Stimulated activated naive B cell treated with anti-CD40 and anti-IgM and Interleukin-4, amounts not matched to agents 10 μg/mL and 1 μg/mL and 100 μg/mL, for 72 hours (primary cell): Measurements from ENCODE around the gene PLSCR3.
A peak's percentile ranks its signal among the peaks of the same experiment; 100 is the strongest.

ENCODE experiments used
- ATAC-seq, 2 donors: fragments of 150-1000 bp; cut with Tn5 transposase; replicated peaks; 2 replicates each; pipeline ENCODE4 v1.10.0; 2021; ENCODE audit warnings: moderate library complexity in 1 of 2
- DNase-seq: peaks from one replicate; pipeline ENCODE4 v3.0.0; 2021
- H3K27ac Mint-ChIP-seq: one replicate; pipeline ENCODE4 v1.8.0; 2022; ENCODE audit warnings: mild to moderate bottlenecking, mixed read lengths
- H3K27me3 Mint-ChIP-seq, 2 donors: one replicate each; pipeline ENCODE4 v1.8.0; 2022; ENCODE audit warnings: mixed read lengths in 2 of 2
- H3K36me3 Mint-ChIP-seq, 2 donors: one replicate each; pipeline ENCODE4 v1.8.0; 2022; ENCODE audit warnings: mixed read lengths in 2 of 2, mild to moderate bottlenecking in 1 of 2
- H3K4me1 Mint-ChIP-seq, 2 donors: one replicate each; pipeline ENCODE4 v1.8.0; 2022; ENCODE audit warnings: mixed read lengths in 2 of 2, mild to moderate bottlenecking in 1 of 2
- H3K4me3 Mint-ChIP-seq, 2 donors: one replicate each; pipeline ENCODE4 v1.8.0; 2022; ENCODE audit warnings: mild to moderate bottlenecking in 2 of 2, mixed read lengths in 2 of 2, moderate library complexity in 1 of 2
- H3K9me3 Mint-ChIP-seq, 2 donors: one replicate each; pipeline ENCODE4 v1.8.0; 2022; ENCODE audit warnings: mixed read lengths in 2 of 2, mild to moderate bottlenecking in 1 of 2

Gene PLSCR3

DNA sequence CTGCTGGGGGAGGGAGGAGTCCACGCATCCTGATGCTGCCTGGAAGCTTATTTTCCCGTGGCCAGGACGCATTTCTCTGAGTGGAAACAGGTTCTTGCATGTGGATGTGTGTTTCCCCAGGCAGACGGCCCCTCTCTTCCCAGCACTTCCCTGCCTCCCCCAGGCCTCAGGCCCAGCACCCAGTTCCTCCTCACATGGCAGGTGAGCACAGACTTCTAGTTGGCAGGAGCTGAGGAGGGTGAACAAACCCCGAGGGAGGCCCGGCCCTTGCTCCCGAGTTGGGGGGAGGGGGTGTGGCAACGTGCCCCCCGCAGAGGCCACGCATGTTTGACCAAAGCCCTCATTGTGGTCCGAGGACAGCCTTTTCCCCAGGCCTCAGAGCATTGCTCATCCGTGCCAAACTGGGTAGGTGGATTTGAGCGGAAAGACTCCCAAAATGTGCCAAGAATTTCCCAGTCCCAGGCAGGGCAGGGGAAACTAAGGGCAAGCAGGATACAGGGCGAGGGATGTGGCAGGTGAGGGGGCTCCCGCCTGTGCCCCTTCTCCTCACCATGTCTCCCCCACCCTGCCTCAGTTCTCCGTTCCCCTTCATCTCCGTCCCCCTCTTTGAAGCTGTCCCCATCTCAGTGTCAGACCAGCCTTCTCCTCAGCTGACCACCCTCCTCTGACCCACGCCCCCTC lies 24.3 kb upstream of the PLSCR3 start:
- no peak overlapping the region for H3K27ac Mint-ChIP-seq
- H3K36me3 Mint-ChIP-seq = no peaks in the 10 kb centered on the region
- H3K4me3 Mint-ChIP-seq = no peak overlapping the region
- no peaks in the 10 kb centered on the region for H3K9me3 Mint-ChIP-seq
- no peaks in the 10 kb centered on the region for H3K4me1 Mint-ChIP-seq
- DNase-seq (no peak), ATAC-seq (no peak)
- peaks cover 0 to 14% of the 10 kb centered on the region in 2 donors for H3K27me3 Mint-ChIP-seq

DNA sequence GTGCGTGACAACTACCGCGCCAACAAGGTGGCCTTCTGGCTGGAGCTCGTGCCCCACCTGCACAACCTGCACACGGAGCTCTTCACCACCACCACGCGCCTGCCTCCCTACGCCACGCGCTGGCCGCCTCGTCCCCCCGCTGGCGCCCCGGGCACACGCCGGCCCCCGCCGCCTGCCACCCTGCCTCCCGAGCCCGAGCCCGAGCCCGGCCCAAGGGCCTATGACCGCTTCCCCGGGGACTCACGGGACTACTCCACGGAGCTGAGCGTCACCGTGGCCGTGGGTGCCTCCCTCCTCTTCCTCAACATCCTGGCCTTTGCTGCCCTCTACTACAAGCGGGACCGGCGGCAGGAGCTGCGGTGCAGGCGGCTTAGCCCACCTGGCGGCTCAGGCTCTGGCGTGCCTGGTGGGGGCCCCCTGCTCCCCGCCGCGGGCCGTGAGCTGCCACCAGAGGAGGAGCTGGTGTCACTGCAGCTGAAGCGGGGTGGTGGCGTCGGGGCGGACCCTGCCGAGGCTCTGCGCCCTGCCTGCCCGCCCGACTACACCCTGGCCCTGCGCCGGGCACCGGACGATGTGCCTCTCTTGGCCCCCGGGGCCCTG lies 22.8 kb upstream of the PLSCR3 start:
- H3K27me3 Mint-ChIP-seq = peaks cover 0 to 11% of the 10 kb centered on the region in 2 donors
- no peak overlapping the region for H3K27ac Mint-ChIP-seq
- DNase-seq = no peak
- no peaks in the 10 kb centered on the region for H3K36me3 Mint-ChIP-seq
- no peaks in the 10 kb centered on the region for H3K4me1 Mint-ChIP-seq
- no peak overlapping the region for H3K4me3 Mint-ChIP-seq
- H3K9me3 Mint-ChIP-seq = no peaks in the 10 kb centered on the region
- no peak for ATAC-seq

DNA sequence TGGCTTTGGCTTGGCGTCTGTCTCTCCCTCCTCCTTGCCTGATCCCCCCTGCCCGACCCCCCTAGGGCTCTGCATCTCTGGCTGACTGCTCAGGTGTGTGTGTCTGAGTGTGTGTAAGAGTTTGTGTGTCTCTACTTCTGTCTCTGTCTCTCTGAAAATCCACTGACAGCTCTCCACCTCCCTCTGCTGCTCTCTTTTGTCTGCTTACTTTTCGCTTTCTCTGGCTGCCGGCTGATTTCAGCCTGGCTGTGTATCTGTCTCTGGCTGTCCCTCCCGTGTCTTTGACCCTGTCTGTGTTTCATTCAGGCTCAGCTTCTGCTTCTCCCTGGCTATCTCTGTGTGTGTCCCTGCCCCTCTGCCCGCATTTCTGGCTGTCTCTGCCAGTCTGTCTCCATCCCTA lies 22.0 kb upstream of the PLSCR3 start:
- no peaks in the 10 kb centered on the region for H3K36me3 Mint-ChIP-seq
- ATAC-seq (no peak), DNase-seq (no peak)
- no peak overlapping the region for H3K27ac Mint-ChIP-seq
- H3K27me3 Mint-ChIP-seq = peaks cover 0 to 11% of the 10 kb centered on the region in 2 donors
- H3K9me3 Mint-ChIP-seq = no peaks in the 10 kb centered on the region
- H3K4me1 Mint-ChIP-seq = no peaks in the 10 kb centered on the region
- no peak overlapping the region for H3K4me3 Mint-ChIP-seq

DNA sequence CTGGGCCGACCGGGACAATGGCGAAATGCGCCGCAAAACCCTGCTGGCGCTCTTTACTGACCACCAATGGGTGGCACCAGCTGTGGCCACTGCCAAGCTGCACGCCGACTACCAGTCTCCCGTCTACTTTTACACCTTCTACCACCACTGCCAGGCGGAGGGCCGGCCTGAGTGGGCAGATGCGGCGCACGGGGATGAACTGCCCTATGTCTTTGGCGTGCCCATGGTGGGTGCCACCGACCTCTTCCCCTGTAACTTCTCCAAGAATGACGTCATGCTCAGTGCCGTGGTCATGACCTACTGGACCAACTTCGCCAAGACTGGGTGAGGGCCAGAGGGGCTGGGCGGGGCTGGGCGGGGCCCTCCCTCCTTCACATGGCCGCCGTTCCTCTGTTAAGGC lies 21.5 kb upstream of the PLSCR3 start:
- ATAC-seq (no peak), DNase-seq (no peak)
- no peaks in the 10 kb centered on the region for H3K9me3 Mint-ChIP-seq
- H3K36me3 Mint-ChIP-seq = no peaks in the 10 kb centered on the region
- H3K4me3 Mint-ChIP-seq = no peak overlapping the region
- peaks cover 0 to 11% of the 10 kb centered on the region in 2 donors for H3K27me3 Mint-ChIP-seq
- no peaks in the 10 kb centered on the region for H3K4me1 Mint-ChIP-seq
- H3K27ac Mint-ChIP-seq = no peak overlapping the region

DNA sequence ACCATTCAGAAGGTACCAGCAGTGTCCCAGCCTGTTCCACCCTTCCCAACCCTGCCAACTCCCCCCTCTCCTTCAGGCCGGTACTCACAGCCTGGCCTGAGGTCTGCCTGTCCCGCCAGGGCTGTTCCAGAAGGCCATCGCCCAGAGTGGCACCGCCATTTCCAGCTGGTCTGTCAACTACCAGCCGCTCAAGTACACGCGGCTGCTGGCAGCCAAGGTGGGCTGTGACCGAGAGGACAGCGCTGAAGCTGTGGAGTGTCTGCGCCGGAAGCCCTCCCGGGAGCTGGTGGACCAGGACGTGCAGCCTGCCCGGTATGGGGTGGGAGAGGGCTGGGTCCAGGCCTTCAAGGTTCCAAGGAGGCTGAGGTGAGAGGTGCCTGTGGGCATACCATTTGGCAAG lies 20.5 kb upstream of the PLSCR3 start:
- no peak overlapping the region for H3K27ac Mint-ChIP-seq
- no peak overlapping the region for H3K4me3 Mint-ChIP-seq
- H3K36me3 Mint-ChIP-seq = no peaks in the 10 kb centered on the region
- H3K4me1 Mint-ChIP-seq = no peaks in the 10 kb centered on the region
- DNase-seq (no peak), ATAC-seq (no peak)
- H3K27me3 Mint-ChIP-seq = peaks cover 1 to 16% of the 10 kb centered on the region in 2 donors
- H3K9me3 Mint-ChIP-seq = no peaks in the 10 kb centered on the region

DNA sequence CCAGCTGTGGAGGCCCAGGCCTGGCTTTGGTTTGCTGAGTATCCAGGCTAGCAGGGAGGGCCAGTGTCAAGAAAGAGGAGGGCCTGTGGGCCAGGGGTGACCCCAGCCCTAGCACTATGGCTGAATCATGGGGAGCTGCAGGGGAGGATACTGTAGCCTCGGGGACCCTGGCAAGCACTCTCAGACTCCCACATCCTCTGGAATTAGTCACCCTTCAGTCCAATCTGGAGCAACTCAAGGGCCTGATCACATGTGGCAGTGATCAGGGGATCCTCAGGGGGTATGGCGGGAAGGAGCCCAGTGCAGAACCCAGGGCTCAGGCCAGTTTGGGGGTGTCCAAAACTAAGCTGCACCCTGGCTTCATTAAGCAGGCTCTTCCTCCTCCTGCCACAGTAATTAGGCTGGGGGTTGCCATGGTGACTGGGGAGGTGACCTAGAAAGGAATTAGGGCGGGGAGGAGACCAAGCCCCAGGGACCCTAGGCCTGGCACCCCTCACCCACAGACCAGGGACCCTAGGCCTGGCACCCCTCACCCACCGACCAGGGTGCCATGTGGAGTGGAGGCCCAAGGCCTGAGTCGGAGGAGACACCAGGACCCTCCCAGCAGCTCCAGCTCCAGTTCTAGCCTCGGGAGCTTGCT lies 19.1 kb upstream of the PLSCR3 start:
- no peak overlapping the region for H3K4me3 Mint-ChIP-seq
- peak in 1 of 2 donors; percentile 14 for ATAC-seq
- H3K9me3 Mint-ChIP-seq = no peaks in the 10 kb centered on the region
- H3K27ac Mint-ChIP-seq = no peak overlapping the region
- no peaks in the 10 kb centered on the region for H3K4me1 Mint-ChIP-seq
- DNase-seq = no peak
- H3K27me3 Mint-ChIP-seq = peaks cover 10 to 18% of the 10 kb centered on the region in 2 donors
- H3K36me3 Mint-ChIP-seq = no peaks in the 10 kb centered on the region

DNA sequence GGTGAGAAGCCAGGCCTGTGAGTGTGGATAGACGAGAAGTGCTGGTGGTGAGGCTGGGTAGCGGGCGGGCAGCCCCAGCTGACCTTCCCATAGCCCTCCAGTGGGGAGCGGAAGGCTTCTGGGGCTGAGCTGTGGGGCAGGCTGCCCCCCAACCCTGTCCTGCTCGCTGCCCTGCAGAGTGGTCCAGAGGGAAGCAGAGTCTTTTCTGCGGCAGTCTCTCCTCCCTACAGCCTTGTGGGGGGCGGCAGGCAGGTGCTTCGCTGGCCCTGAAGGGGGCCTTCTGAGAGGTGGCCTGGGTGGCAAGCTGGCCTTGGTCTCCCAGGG lies 17.1 kb upstream of the PLSCR3 start:
- Mint-ChIP-seq H3K27ac (no peak overlapping the region), H3K4me1 (peaks cover 0 to 2% of the 10 kb centered on the region in 2 donors), H3K27me3 (peaks cover 16 to 30% of the 10 kb centered on the region in 2 donors), H3K36me3 (no peaks in the 10 kb centered on the region), H3K9me3 (no peaks in the 10 kb centered on the region), H3K4me3 (no peak overlapping the region)
- no peak for ATAC-seq
- DNase-seq = no peak

DNA sequence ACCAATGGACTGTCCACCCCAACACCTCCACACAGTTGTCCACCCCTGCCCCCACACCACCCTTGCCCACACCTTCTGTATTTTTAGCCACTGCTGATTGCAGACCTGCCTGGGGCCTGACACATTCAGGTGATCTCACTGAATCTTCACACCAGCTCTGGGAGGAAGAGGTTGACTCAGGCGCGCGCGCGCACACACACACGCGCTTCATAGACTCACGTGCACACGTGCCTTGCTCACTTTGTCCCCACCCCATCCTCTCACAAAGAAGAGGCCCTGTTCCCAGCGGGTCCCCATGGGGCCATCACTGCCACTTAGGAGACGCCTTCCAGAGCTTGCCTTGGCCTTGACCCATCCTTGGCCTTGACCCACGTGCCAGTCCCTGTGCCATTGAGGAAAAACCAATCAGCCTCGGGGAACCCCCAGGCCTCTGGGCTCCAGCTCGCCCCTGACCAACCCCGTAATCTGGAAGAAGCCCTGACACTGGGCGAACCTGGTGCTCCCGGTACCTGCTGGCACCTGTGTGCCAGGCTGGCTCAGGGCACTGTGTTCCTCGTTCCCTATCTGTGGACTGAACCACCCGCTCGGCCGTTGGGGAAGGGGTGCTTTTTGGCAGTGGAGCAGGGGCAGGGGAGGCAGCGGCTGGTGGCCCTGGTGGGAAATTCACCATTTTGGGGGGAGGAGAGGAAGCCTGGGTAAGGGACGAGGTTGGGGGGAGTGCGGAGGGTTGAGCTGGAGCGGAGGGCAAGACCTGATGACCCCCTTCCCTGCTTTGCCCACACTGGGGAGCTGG lies 16.5 kb upstream of the PLSCR3 start:
- Mint-ChIP-seq H3K36me3 (no peaks in the 10 kb centered on the region), H3K4me3 (no peak overlapping the region), H3K9me3 (no peaks in the 10 kb centered on the region), H3K4me1 (peaks cover 4% of the 10 kb centered on the region in 2 donors), H3K27me3 (peaks cover 20 to 35% of the 10 kb centered on the region in 2 donors), H3K27ac (no peak overlapping the region)
- ATAC-seq (no peak), DNase-seq (no peak)

DNA sequence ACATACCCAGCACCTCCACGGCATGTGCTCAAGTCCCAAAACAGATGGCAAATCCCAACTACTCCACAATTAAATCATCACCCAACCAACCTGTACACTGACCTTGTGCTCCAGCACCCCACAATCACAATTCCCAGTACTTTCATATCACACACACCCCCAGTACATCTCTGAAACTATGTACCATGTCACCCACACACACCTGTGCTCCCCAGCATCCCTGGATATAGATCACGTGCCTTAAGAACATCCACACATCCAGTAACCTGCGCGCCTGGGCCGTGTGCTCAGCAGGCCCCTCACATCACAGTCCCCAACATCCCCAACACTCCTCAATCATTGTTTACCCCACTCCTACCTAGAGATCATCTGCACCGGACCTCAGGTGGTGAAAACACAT lies 15.4 kb upstream of the PLSCR3 start:
- Mint-ChIP-seq H3K27ac (no peak overlapping the region), H3K9me3 (no peaks in the 10 kb centered on the region), H3K36me3 (no peaks in the 10 kb centered on the region), H3K4me1 (peaks cover 8 to 14% of the 10 kb centered on the region in 2 donors), H3K27me3 (peaks cover 25 to 41% of the 10 kb centered on the region in 2 donors), H3K4me3 (no peak overlapping the region)
- ATAC-seq (no peak), DNase-seq (no peak)

DNA sequence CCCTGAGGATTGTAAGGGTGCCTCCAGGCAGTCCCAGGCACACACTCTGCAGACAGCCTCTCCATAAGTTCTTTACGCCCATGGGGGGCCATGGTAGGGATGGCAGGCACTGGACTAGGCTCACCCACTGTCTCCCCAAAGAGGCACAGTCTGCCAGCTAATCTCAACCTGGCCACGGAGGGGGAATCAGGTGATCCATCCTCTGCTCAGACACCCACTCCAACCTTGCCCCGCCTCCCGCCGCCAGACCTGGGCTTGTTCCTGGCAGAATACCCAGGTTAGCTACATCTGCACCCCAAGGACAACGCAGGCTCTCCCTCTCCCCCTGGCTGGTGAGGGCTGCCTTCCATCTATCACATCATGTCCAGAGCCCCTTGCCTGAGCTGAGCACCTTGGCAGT lies 14.5 kb upstream of the PLSCR3 start:
- no peak for ATAC-seq
- H3K27ac Mint-ChIP-seq = no peak overlapping the region
- H3K4me1 Mint-ChIP-seq = peaks cover 8 to 14% of the 10 kb centered on the region in 2 donors
- no peaks in the 10 kb centered on the region for H3K36me3 Mint-ChIP-seq
- no peaks in the 10 kb centered on the region for H3K9me3 Mint-ChIP-seq
- no peak overlapping the region for H3K4me3 Mint-ChIP-seq
- no peak for DNase-seq
- H3K27me3 Mint-ChIP-seq = peaks cover 25 to 41% of the 10 kb centered on the region in 2 donors

DNA sequence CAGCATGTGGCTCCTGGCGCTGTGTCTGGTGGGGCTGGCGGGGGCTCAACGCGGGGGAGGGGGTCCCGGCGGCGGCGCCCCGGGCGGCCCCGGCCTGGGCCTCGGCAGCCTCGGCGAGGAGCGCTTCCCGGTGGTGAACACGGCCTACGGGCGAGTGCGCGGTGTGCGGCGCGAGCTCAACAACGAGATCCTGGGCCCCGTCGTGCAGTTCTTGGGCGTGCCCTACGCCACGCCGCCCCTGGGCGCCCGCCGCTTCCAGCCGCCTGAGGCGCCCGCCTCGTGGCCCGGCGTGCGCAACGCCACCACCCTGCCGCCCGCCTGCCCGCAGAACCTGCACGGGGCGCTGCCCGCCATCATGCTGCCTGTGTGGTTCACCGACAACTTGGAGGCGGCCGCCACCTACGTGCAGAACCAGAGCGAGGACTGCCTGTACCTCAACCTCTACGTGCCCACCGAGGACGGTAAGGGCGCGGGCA lies 14.0 kb upstream of the PLSCR3 start:
- Mint-ChIP-seq H3K9me3 (no peaks in the 10 kb centered on the region), H3K27me3 (peaks cover 25 to 41% of the 10 kb centered on the region in 2 donors), H3K4me1 (peaks cover 8 to 15% of the 10 kb centered on the region in 2 donors), H3K27ac (no peak overlapping the region), H3K4me3 (no peak overlapping the region), H3K36me3 (no peaks in the 10 kb centered on the region)
- ATAC-seq = no peak
- DNase-seq = no peak

DNA sequence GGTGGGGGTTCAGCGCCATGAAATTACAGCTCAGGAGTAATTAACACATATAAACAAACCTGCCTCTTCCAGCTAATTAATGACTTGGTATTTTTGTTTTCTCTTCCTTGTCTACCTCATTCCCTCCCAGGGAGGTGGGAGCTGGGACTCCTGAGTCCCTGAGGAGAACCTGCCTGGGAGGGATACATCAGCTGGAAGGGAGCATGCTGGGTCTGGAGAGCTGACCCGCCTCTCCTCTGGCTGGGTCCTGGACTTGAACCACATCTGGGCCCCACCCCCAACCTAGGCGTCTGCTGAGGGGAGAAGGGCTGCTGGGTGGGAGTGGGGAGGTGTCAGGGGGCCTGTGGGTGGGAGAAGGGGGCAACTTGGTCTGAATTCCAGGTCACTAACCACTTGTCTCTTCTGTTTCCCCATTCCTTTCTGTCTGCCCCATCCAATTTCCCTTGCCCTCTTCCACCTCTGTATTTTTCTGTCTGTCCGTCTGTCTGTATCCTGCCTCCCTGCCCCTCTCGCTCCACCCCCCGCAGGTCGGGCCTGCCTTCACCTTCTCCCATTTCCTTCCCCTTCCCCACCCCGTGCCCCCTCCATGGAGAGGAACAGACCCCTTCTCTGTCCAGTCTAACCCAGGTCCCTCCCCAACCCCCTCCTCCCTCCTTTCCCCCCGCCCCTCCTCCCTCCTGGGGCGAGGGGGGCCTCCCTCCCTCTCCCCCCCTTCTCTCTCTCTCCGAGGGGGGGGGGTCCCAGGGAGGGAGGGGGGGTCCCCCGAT lies 13.3 kb upstream of the PLSCR3 start, which contains the start of gene NLGN2:
TSS of gene NLGN2 (plus strand) at position 361 of the 767 bp plus-strand sequence. CDS start 411 bp downstream, outside the sequence.
- Mint-ChIP-seq H3K27me3 (peaks cover 25 to 41% of the 10 kb centered on the region in 2 donors), H3K4me3 (peak within 1 kb of the TSS in 1 of 2 donors; percentile 39), H3K27ac (no peak within 1 kb of the TSS), H3K36me3 (no peaks in the 10 kb centered on the region), H3K9me3 (no peaks in the 10 kb centered on the region), H3K4me1 (peaks cover 12 to 21% of the 10 kb centered on the region in 2 donors)
- DNase-seq (no peak), ATAC-seq (no peak)

DNA sequence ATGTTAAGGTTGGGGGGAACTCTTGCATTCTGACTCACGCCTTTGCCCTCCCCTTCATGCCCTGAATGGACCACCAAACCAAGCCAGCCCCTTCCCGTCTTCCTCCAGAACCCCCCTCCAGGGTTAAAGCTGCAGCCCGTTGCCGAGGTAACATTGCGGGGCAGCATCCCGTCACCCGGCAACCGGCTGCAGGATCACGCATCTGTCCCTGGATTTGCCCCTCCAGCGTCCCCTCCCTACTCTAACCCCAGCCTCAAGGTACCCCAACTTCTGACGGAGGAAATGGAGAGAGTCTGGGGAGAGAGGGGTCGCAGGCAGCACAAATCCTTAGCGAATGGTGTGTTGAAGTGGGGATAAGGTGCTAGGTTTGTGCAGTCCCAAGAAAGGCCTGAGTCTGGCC lies 12.8 kb upstream of the PLSCR3 start:
- no peak for DNase-seq
- no peak overlapping the region for H3K27ac Mint-ChIP-seq
- no peaks in the 10 kb centered on the region for H3K36me3 Mint-ChIP-seq
- H3K9me3 Mint-ChIP-seq = no peaks in the 10 kb centered on the region
- ATAC-seq = no peak
- peaks cover 12 to 22% of the 10 kb centered on the region in 2 donors for H3K4me1 Mint-ChIP-seq
- peaks cover 25 to 41% of the 10 kb centered on the region in 2 donors for H3K27me3 Mint-ChIP-seq
- H3K4me3 Mint-ChIP-seq = peak overlapping the region in 1 of 2 donors; percentile 39
